CD8-positive, alpha-beta memory T cell (primary cell): ENCODE data around the gene DNAH9. TPM values are rescaled to one million over a fixed set of nuclear protein-coding genes. Genes with fewer than 3 reads are reported as not detected.

Experiments
- CTCF ChIA-PET: fragments of 350-600 bp; sonication (Branson Sonifier 250); formaldehyde crosslinking; loops from one replicate; lab custom pipeline; 2021; ENCODE audit warnings: antibody characterized with exemption; lab: Charles Lee
- POLR2A ChIA-PET: fragments of 350-600 bp; sonication (Branson Sonifier 250); formaldehyde crosslinking; loops from one replicate; lab custom pipeline; 2021; ENCODE audit warnings: antibody characterized with exemption; lab: Charles Lee
- DNase-seq, 5 donors: peaks; one replicate each; pipeline versions ENCODE4 v3.0.0 to v3.0.0-alpha.2; 2020 to 2022; ENCODE audit warnings: mixed read lengths in 1 of 5
- H3K27ac ChIP-seq: one replicate; pipeline ENCODE4 v1.7.0; 2013; ENCODE audit warnings: low read depth, mild to moderate bottlenecking, low read length, moderate library complexity
- H3K27me3 ChIP-seq: 2 replicates; pipeline ENCODE4 v1.7.0; 2013; ENCODE audit warnings: low read length, mild to moderate bottlenecking; ENCODE audit not compliant: insufficient read depth, poor library complexity, severe bottlenecking
- H3K36me3 ChIP-seq: 2 replicates; pipeline ENCODE4 v1.7.0; 2013; ENCODE audit warnings: mild to moderate bottlenecking, low read length, moderate library complexity; ENCODE audit not compliant: insufficient read depth
- H3K4me1 ChIP-seq: 2 replicates; pipeline ENCODE4 v1.7.0; 2013; ENCODE audit warnings: mild to moderate bottlenecking, low read length, moderate library complexity; ENCODE audit not compliant: insufficient read depth
- H3K4me3 ChIP-seq: 2 replicates; pipeline ENCODE4 v1.7.0; 2013; ENCODE audit warnings: mild to moderate bottlenecking, low read length
- H3K9me3 ChIP-seq: 2 replicates; pipeline ENCODE4 v1.7.0; 2013; ENCODE audit warnings: mild to moderate bottlenecking, low read length
- H3K27ac Mint-ChIP-seq, 8 donors: one replicate each; pipeline ENCODE4 v1.8.0; 2020 to 2021; ENCODE audit warnings: mixed read lengths in 8 of 8, mild to moderate bottlenecking in 6 of 8, inconsistent platforms in 3 of 8, moderate library complexity in 3 of 8
- H3K27me3 Mint-ChIP-seq, 2 donors: one replicate each; pipeline ENCODE4 v1.8.0; 2020 to 2021; ENCODE audit warnings: mixed read lengths in 2 of 2, mild to moderate bottlenecking in 1 of 2, moderate library complexity in 1 of 2
- H3K36me3 Mint-ChIP-seq, 3 donors: one replicate each; pipeline ENCODE4 v1.8.0; 2020 to 2021; ENCODE audit warnings: mixed read lengths in 3 of 3, inconsistent platforms in 1 of 3, mild to moderate bottlenecking in 1 of 3
- H3K4me1 Mint-ChIP-seq, 3 donors: one replicate each; pipeline ENCODE4 v1.8.0; 2020 to 2021; ENCODE audit warnings: mixed read lengths in 3 of 3, inconsistent platforms in 1 of 3, mild to moderate bottlenecking in 1 of 3
- H3K4me3 Mint-ChIP-seq, 7 donors: one replicate each; pipeline ENCODE4 v1.8.0; 2020 to 2021; ENCODE audit warnings: mixed read lengths in 7 of 7, mild to moderate bottlenecking in 6 of 7, moderate library complexity in 4 of 7, inconsistent platforms in 2 of 7
- H3K9me3 Mint-ChIP-seq, 5 donors: one replicate each; pipeline ENCODE4 v1.8.0; 2020 to 2022; ENCODE audit warnings: mixed read lengths in 5 of 5, mild to moderate bottlenecking in 3 of 5, moderate library complexity in 2 of 5, inconsistent platforms in 1 of 5
- polyA plus RNA-seq: library from polyadenylated mRNA; unstranded; fragments of 300-500 nt; fragmentation: Illumina TruSeq; gene quantifications from one replicate; pipeline ENCODE4 v1.2.3, GENCODE V29; 2021
- total RNA-seq, 2 experiments: library from RNA; stranded (reverse); gene quantifications; one replicate each; pipeline ENCODE4 v1.2.3, GENCODE V29; 2021

The DNAH9 gene
- total and polyA plus RNA-seq, 3 experiments from 2014 or later, result not detected

GRCh38 chr17:11852231-11852630, 254.0 kb downstream of the DNAH9 start:
- no peak overlapping the region for H3K4me3 ChIP-seq
- H3K4me1 ChIP-seq, result no peaks in the 10 kb centered on the region
- H3K9me3 Mint-ChIP-seq, result peaks cover 7 to 11% (median 10%) of the 10 kb centered on the region in 5 donors
- no peak overlapping the region for H3K4me3 Mint-ChIP-seq
- CTCF ChIA-PET, result no interaction called here
- H3K27ac ChIP-seq, result no peak overlapping the region
- no peaks in the 10 kb centered on the region for H3K27me3 ChIP-seq
- H3K36me3 Mint-ChIP-seq, result peaks cover 0 to 3% (median under 1%) of the 10 kb centered on the region in 3 donors
- H3K9me3 ChIP-seq, result no peaks in the 10 kb centered on the region
- no peaks in the 10 kb centered on the region for H3K4me1 Mint-ChIP-seq
- no peak for DNase-seq
- no peak overlapping the region for H3K27ac Mint-ChIP-seq
- H3K36me3 ChIP-seq, result no peaks in the 10 kb centered on the region
- POLR2A ChIA-PET, result no interaction called here
- peaks cover 0 to 17% of the 10 kb centered on the region in 2 donors for H3K27me3 Mint-ChIP-seq

DNA sequence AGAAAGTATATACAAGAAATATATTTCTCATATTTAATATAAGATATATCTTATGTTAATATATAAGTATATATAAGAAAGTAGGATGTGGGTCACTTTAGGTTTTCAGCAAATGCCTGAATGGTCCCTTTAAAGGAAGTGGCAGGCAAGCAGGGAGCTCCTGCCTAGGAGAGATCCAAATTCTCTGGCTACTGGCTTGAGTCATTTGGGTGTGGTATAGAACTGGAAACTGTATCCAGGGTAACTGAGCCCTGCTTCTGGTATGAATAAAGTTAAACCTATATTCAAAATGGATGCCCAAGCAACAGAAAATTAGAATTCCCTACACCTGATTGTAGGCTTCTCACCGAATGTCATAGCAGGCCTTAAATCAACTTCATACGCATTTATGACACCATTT, 254.6 kb downstream of the DNAH9 start:
- H3K9me3 Mint-ChIP-seq, result peaks cover 6 to 9% (median 7%) of the 10 kb centered on the region in 5 donors

DNA sequence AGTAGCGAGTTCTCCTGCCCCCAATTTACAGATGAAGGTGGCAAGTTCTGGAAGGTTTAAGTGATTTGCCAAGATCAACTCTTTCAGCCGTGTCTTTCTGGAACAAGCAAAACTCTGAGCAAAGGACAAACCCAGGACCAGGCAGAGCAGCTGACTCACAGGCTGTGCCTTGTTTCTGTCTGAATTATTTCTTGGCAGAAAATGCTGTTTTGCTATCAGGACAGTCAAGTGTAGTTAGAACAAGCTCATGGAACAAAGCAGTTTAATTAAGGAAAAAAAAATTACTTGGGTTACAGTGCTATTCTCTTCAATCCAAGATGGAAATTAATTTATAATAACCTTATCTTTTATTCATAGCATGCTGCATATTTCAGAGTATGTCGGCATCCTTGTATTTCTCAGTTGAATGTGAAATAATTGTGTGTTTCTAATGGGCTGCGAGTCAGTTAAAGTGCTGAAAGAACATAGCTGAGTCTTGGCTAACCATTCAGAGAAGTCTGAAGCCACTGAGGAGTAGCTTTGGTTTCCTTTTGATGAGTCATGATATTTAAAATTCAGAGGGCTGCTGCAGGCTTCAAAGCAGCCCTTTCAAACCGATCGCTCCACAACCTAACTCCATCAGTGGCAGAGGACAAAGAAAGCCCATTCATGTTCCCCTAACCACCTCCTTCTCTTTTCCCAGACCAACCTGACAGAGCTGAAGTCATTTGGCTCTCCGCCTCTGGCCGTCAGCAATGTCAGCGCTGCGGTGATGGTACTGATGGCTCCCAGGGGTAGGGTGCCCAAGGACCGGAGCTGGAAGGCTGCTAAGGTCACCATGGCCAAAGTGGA, 255.3 kb downstream of the DNAH9 start:
- H3K27me3 Mint-ChIP-seq, result peaks cover 0 to 17% of the 10 kb centered on the region in 2 donors
- H3K4me1 Mint-ChIP-seq, result no peaks in the 10 kb centered on the region
- no peak overlapping the region for H3K27ac Mint-ChIP-seq
- peaks cover 0 to 3% (median 2%) of the 10 kb centered on the region in 3 donors for H3K36me3 Mint-ChIP-seq
- H3K36me3 ChIP-seq, result no peaks in the 10 kb centered on the region
- H3K4me3 ChIP-seq, result no peak overlapping the region
- H3K4me3 Mint-ChIP-seq, result no peak overlapping the region
- no peaks in the 10 kb centered on the region for H3K9me3 ChIP-seq
- no peak for DNase-seq
- no peak overlapping the region for H3K27ac ChIP-seq
- H3K4me1 ChIP-seq, result no peaks in the 10 kb centered on the region
- POLR2A ChIA-PET, result interaction anchor here (0.6 kb wide), 1 partner anchor 14 kb away, joined by 3 read pairs; no protein-coding TSS in a partner anchor
- H3K27me3 ChIP-seq, result no peaks in the 10 kb centered on the region
- H3K9me3 Mint-ChIP-seq, result peaks cover 4 to 9% (median 5%) of the 10 kb centered on the region in 5 donors
- CTCF ChIA-PET, result no interaction called here

More for the DNA sequence above, 254.6 kb downstream of the DNAH9 start:
- H3K4me1 ChIP-seq, result no peaks in the 10 kb centered on the region
- no peak overlapping the region for H3K27ac ChIP-seq
- no peaks in the 10 kb centered on the region for H3K27me3 ChIP-seq
- no peaks in the 10 kb centered on the region for H3K9me3 ChIP-seq
- peaks cover 0 to 3% (median 2%) of the 10 kb centered on the region in 3 donors for H3K36me3 Mint-ChIP-seq
- H3K27me3 Mint-ChIP-seq, result peaks cover 0 to 17% of the 10 kb centered on the region in 2 donors
- H3K27ac Mint-ChIP-seq, result no peak overlapping the region
- H3K4me3 Mint-ChIP-seq, result no peak overlapping the region
- no peaks in the 10 kb centered on the region for H3K36me3 ChIP-seq
- no peak for DNase-seq
- ChIA-PET CTCF (no interaction called here), POLR2A (no interaction called here)
- H3K4me1 Mint-ChIP-seq, result no peaks in the 10 kb centered on the region
- no peak overlapping the region for H3K4me3 ChIP-seq

DNA sequence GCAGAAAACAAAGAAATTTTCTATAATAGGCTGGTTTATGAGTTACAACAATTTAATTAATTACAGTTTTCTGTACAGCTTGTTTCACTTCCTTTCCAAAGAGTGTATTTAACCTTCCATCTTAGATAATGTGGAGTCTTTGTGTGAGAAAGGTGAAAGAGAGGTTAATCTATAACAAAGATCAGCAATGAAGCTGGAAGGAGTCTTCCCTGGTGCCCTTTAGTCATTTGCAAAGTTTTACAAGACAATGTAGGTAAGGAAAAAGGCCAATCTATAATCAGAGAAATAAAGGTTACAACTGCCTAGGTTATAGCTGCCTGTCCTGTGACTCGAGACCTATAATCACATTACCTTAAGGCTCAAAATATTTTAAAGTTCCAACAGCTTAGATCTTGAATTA, 257.0 kb downstream of the DNAH9 start:
- Histone ChIP-seq H3K27ac (no peak overlapping the region), H3K27me3 (no peaks in the 10 kb centered on the region), H3K4me1 (no peaks in the 10 kb centered on the region), H3K36me3 (no peaks in the 10 kb centered on the region), H3K4me3 (no peak overlapping the region), H3K9me3 (no peaks in the 10 kb centered on the region)
- Mint-ChIP-seq H3K27ac (no peak overlapping the region), H3K4me3 (no peak overlapping the region), H3K9me3 (peaks cover 0 to 6% (median 3%) of the 10 kb centered on the region in 5 donors), H3K36me3 (peaks cover 0 to 2% (median 0%) of the 10 kb centered on the region in 3 donors), H3K4me1 (no peaks in the 10 kb centered on the region), H3K27me3 (peaks cover 0 to 9% of the 10 kb centered on the region in 2 donors)
- ChIA-PET CTCF (no interaction called here), POLR2A (no interaction called here)
- no peak for DNase-seq

DNA sequence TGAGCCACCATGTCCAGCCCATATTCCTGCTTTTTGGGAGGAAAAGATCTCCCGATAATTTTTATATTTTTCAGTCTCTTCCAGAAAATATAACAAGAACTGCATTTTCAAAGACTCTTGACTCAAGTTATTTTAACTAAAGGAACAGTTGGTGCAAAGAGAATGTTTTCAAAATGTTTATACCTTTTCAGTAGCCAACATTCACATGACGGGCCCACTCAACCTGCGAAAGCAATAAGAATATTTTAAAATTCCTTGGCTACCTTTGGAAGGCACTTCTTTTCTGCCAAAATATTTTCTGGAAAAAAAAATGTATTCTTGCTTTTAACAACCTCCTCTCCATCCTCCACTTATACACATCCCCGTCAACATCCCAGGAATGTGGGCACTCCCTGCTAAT, 258.7 kb downstream of the DNAH9 start:
- no peaks in the 10 kb centered on the region for H3K27me3 Mint-ChIP-seq
- Histone ChIP-seq H3K4me1 (no peaks in the 10 kb centered on the region), H3K4me3 (no peak overlapping the region), H3K27ac (no peak overlapping the region), H3K27me3 (no peaks in the 10 kb centered on the region), H3K9me3 (no peaks in the 10 kb centered on the region), H3K36me3 (no peaks in the 10 kb centered on the region)
- H3K4me3 Mint-ChIP-seq, result no peak overlapping the region
- no peak overlapping the region for H3K27ac Mint-ChIP-seq
- CTCF ChIA-PET, result no interaction called here
- no peaks in the 10 kb centered on the region for H3K4me1 Mint-ChIP-seq
- H3K36me3 Mint-ChIP-seq, result peaks cover 0 to 2% (median 0%) of the 10 kb centered on the region in 3 donors
- H3K9me3 Mint-ChIP-seq, result peaks cover 0 to 3% (median 2%) of the 10 kb centered on the region in 5 donors
- POLR2A ChIA-PET, result no interaction called here
- no peak for DNase-seq

DNA sequence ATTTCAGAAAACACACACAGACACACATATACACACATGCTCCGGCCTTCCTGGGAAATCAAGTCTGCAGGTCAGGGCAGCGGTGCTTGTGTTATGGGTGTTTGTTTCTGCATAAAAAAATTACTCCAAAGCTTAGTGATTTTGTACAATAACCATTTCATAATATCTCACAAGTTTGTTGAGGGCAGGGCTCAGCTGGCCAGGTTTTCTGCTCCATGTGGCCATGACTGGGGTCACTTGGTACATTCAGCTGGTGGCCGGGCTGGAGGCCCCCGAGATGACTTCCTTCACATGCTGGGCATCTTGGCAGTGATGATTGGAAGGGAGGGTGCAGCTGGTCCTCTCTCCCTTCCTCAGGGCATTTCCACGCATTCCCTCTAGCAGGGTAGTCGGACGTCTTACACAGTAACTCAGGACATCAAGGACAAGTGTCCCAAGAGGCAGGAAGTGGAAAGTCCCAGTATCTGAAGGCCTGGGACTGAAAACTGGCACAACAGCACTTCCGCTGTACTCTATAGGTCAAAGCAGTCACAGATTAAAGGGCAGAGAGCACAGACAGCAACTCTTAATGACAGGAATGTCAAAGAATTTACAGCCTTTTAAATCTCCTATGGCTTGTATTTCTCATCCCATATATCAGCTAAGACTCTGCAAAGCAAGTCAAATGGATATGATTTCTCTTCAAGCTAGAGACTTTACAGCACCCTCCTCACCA, 271.6 kb downstream of the DNAH9 start:
- H3K4me1 Mint-ChIP-seq, result no peaks in the 10 kb centered on the region
- Histone ChIP-seq H3K4me1 (no peaks in the 10 kb centered on the region), H3K36me3 (no peaks in the 10 kb centered on the region), H3K9me3 (no peaks in the 10 kb centered on the region), H3K4me3 (no peak overlapping the region), H3K27ac (no peak overlapping the region), H3K27me3 (no peaks in the 10 kb centered on the region)
- no peak overlapping the region for H3K27ac Mint-ChIP-seq
- no peak for DNase-seq
- H3K27me3 Mint-ChIP-seq, result peaks cover 6 to 9% of the 10 kb centered on the region in 2 donors
- H3K4me3 Mint-ChIP-seq, result no peak overlapping the region
- peaks cover 0 to 6% (median 3%) of the 10 kb centered on the region in 5 donors for H3K9me3 Mint-ChIP-seq
- ChIA-PET CTCF (no interaction called here), POLR2A (no interaction called here)
- H3K36me3 Mint-ChIP-seq, result no peaks in the 10 kb centered on the region

GRCh38 chr17:11871773-11872172, 273.5 kb downstream of the DNAH9 start:
- Histone ChIP-seq H3K4me3 (no peak overlapping the region), H3K27me3 (no peaks in the 10 kb centered on the region), H3K4me1 (no peaks in the 10 kb centered on the region), H3K9me3 (no peaks in the 10 kb centered on the region), H3K36me3 (no peaks in the 10 kb centered on the region), H3K27ac (no peak overlapping the region)
- Mint-ChIP-seq H3K4me3 (no peak overlapping the region), H3K27me3 (peaks cover 6 to 9% of the 10 kb centered on the region in 2 donors), H3K27ac (no peak overlapping the region), H3K4me1 (no peaks in the 10 kb centered on the region), H3K36me3 (no peaks in the 10 kb centered on the region), H3K9me3 (peaks cover 0 to 6% (median 3%) of the 10 kb centered on the region in 5 donors)
- ChIA-PET POLR2A (no interaction called here), CTCF (no interaction called here)
- DNase-seq, result no peak

- DNase-seq, result no peak
- H3K4me3 Mint-ChIP-seq, result no peak overlapping the region
- POLR2A ChIA-PET, result no interaction called here
These were observed 276.5 kb downstream of the DNAH9 start for GRCh38 chr17:11874756-11875155.

More at GRCh38 chr17:11874756-11875155, 276.5 kb downstream of the DNAH9 start:
- Mint-ChIP-seq H3K27me3 (peaks cover 3 to 4% of the 10 kb centered on the region in 2 donors), H3K9me3 (no peaks in the 10 kb centered on the region), H3K27ac (no peak overlapping the region), H3K4me1 (no peaks in the 10 kb centered on the region), H3K36me3 (no peaks in the 10 kb centered on the region)
- Histone ChIP-seq H3K27ac (no peak overlapping the region), H3K4me1 (no peaks in the 10 kb centered on the region), H3K4me3 (no peak overlapping the region), H3K36me3 (no peaks in the 10 kb centered on the region), H3K9me3 (no peaks in the 10 kb centered on the region), H3K27me3 (no peaks in the 10 kb centered on the region)
- CTCF ChIA-PET, result no interaction called here
